GM19438 (cell line): ENCODE measurements around the gene MDH2.
"Not testable (repeated sequence)": the region's sequence is repeated elsewhere in the genome, so short reads cannot be mapped to it uniquely, and the experiment has no call there.

ENCODE experiments used
- ATAC-seq: cut with Tn5 transposase; IDR thresholded peaks from one replicate; pipeline ENCODE4 v1.9.1; 2021; ENCODE audit warnings: low read depth; ENCODE audit not compliant: unreplicated experiment

MDH2 gene

DNA sequence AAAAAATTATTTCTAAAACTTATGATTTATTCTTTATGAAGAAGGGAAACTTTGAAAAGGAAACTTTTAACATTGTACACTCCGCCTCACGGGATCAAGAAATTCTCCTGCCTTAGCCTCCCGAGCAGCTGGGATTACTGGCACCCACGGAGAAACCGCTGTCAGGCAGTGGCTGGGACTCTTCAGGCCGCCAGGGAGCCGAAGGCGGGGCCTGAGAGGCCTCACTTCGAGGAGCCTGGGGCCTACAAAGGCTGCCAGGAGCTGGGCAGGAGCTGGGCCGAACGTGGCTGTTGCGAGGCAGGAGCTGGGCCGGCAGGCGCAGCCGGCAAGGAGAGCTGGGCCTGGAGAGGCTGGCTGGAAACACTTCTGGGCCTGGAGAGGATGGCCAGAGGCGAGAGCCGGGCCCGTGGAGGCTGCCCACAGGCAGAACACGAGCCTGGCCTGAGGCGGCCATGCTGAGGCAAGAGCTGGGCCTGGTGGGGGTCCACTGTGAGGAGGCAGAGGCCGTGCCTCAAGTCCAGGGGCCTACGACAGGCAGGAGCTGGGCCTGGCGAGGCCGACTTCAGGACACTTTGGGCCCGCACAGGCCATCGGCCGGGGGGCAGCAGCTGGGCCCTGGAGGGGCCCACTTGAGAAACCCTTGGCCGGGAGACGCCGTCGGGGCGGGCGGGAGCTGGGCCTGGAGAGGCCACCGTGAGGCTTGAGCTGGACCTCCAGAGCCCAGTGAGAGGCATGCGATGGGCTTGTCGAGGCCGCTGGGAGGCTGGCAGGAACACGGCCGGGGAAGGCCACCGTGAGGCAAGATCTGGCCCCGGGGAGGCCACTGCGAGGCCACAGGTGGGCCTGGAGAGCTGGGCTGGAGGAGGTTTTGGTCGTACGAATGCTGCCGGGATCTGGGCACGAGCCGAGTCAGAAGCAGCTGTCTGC, 23.7 kb downstream of the MDH2 start:
- no peak for ATAC-seq

DNA sequence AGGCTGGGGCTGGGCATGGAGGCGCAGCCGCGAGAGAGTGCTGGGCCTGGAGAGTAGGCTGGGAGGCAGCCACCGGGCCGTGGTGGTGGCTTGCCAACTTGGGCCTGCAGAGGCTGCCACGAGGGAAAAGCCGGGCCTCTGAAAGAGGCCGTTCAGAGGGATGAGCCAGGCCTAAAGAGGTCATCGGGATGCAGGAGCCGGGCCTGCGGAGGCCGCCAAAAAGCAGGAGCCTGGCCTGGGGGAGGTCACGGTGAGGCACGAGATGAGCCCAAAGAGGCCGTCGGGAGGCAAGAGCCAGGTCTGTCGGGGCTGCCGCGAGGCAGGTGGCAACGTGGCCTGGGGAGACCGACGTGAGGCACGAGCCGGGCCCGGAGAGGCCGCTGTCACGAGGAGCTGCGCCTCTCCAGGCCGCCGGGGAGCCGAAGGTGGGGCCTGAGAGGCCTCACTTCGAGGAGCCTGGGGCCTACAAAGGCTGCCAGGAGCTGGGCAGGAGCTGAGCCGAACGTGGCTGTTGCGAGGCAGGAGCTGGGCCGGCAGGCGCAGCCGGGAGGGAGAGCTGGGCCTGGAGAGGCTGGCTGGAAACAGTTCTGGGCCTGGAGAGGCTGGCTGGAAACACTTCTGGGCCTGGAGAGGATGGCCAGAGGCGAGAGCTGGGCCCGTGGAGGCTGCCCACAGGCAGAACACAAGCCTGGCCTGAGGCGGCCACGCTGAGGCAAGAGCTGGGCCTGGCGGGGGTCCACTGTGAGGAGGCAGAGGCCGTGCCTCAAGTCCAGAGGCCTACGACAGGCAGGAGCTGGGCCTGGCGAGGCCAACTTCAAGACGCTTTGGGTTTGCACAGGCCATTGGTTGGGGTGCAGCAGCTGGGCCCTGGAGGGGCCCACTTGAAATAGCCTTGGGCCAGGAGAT, 24.6 kb downstream of the MDH2 start:
- no peak for ATAC-seq

DNA sequence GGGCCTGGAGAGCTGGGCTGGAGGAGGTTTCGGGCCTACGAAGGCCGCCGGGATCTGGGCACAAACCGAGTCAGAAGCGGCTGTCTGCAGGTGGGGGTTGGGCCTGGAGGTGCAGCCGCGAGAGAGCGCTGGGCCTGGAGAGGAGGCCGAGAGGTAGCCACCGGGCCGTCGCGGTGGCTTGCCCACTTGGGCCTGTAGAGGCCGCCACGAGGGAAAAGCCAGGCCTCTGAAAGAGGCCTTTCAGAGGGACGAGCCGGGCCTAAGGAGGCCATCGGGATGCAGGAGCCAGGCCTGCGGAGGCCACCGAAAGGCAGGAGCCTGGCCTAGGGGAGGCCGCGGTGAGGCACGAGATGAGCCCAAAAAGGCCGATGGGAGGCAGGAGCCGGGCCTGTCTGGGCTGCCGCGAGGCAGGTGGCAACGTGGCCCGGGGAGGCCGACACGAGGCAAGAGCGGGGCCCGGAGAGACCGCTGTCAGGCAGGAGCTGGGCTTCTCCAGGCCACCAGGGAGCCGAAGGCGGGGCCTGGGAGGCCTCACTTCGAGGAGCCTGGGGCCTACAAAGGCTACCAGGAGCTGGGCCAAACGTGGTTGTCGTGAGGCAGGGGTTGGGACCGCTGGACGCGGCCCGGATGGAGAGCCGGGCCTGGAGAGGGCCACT, 25.6 kb downstream of the MDH2 start:
- no peak for ATAC-seq

DNA sequence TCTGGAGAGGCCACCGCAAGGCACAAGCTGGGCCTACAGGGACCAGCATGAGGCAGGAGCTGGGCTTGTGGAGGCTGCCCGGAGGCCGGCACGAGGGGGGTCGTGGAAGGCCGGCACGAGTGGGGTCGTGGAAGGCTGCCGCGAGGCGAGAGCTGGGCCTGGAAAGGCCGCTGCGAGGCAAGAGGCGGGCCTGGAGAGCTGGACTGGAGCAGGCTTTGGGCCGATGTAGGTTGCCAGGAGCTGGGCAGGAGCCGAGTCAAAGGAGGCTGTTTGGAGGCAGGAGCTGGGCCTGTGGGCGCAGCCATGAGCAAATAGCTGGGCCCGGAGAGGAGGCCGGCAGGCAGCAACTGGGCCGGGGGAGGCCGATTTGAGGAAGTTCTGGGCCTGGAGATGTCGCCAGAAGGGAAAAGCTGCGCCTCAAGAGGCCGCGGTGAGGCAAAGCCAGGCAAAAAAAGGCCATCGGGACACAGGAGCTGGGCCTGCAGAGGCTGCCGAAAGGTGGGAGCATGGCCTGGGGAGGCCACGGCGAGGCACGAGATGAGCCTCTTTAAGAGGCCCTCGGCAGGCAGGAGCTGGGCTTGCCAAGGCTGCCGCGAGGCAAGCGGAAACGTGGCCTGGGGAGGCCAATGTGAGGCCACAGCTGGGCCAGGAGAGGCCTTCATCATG, 26.5 kb downstream of the MDH2 start:
- no peak for ATAC-seq

DNA sequence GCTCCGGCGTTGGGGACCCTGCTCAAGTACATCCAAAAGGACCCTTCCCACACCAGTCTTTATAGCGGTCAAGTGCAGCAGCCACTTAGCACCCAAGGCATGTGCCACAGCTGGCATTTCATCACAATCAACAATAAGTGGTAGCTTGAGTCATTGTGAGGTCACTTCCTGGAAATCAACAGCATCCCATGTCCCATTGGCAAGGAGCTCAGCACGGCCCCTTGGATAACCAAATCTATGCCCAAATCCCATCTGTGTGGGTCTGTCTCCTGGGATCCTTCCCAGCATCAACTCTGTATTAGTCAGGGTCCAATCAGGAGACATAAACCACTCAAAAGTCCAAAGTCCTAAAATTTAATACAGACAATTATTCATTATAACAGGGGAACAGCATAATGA, 27.1 kb downstream of the MDH2 start:
- no peak for ATAC-seq

DNA sequence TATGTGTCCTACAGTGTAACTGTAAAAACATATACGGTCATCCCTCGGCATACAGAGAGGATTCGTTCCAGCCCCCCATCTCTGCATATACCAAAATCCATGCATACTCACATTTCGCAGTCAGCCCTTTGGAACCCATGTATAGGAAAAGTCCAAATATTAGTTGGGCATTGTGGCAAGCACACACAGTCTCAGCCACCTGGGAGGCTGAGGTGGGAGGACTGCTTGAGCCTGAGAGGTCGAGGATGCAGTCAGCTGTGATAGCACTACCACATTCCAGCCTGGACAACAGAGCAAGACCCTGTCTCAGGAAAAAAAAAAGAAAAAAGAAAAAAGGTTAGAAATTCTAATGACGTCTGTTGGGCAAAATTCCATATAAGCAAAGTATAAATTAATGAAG, 29.1 kb downstream of the MDH2 start:
- no peak for ATAC-seq

DNA sequence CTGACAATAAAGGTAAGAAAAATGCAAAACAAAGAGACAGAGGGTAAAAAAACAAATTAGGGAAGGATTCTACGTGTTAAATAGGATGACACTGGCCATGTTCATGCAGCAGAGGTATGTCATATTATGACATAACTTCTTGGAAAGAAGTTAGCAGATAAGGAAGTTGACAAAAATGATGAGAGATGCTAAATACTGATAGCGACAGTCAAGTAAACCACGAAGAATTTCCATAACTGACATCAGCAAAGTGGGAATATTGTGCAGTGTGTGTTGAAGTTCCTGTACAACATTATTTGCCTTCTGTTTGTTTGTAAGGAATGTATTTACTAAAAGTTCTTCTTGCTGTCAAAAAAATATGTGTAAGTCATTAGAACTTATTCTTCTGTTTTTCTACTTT, 29.5 kb downstream of the MDH2 start:
- ATAC-seq = no peak

DNA sequence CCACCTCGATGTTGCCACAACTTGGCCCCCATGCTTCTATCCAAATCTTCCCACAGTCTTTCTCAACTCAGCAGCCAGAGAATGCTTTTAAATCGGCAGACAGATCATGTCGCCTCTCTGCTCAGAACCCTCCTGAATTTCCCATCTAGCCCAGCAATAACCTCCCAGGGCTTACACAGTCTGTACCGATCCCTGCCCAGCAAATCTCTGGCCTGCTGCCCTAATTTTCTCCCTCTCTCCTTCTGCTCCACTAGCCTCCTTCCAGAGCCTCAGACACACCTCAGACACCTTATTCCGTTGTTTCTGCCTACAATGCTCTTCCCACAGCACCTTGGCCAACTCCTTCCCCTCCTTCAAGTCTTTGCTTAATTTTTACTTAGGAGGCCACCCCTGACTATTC, 32.3 kb downstream of the MDH2 start:
- no peak for ATAC-seq

DNA sequence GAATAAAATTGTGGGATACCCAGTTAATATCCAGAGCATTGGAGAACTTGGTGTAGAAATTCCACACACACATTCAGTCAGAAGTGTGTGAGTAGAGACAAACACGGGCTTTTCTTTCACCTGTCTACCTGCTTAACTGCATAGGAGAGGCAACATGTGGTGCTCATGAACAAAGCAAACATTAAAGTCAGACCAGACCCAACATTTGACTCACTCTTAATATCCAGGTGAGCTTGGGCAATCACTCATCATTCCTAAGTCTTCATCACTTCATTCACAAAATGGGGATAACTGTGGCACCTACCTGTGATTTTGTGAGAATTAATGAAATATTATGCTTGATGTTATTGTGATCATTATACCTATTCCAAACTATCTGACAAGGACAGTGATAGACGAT, 36.2 kb downstream of the MDH2 start:
- not testable (repeated sequence) for ATAC-seq

DNA sequence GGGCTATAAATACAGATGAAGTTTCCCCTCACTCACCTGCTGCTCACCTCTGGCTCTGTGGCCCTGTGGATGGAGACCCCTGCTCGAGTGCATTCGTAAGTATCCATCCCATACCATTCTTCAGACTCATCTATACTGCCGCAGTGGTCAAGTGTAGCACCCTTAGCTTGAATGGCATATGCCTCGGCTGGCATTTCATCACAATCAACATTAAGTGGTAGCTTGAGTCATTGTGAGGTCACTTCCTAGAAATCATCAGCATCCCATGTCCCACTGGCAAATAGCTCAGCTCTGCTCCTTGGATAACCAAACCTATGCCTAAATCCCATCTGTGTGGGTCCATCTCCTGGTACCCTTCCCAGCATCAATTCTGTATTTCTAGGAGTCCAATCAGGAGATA, 38.2 kb downstream of the MDH2 start:
- no peak for ATAC-seq

DNA sequence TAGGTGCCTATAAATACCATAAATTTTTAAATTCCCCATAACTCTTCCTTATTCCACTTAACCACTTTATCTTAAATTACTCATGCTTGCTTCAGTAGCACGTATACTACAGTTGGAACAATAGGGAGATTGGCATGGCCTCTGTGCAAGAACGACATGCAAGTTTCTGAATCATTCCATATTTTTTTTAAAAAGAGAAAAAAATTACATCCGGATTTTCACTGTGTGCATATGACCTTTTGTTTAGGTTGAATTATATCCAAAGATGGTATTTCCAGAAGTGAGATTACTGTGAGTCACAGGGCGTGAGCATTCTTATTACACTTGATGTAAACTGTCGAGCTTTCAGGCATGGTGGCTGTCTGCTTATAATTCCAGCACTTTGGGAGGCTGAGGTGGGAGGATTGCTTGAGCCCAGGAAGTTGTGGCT, 39.5 kb downstream of the MDH2 start:
- not testable (repeated sequence) for ATAC-seq

DNA sequence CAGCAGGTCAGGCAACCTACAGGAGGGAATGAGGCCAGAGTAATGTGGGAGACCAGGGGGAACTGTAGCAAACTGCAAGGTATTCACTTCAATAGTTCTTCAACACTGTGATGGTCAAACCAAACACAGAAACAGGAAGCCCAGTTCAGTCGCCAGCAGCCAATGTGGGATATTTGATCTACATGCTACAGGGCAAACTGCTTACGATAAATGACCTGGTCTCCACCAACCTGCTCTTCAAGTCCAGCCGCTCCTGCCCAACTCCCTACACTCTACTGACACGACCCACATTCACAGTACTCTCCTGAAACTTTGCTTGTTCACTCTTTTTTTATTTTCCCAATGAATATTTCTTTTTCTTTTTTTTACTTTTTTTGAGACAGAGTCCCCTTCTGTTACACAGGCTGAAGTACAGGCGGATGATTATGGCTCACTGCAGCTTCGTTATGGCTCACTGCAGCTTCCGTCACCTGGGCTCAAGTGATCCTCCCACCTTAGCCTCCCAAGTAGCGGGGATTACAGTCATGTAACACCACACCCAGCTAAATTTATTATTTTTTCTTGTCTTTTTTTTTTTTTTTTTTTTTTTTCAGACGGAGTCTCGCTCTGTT, 42.1 kb downstream of the MDH2 start:
- ATAC-seq = no peak

DNA sequence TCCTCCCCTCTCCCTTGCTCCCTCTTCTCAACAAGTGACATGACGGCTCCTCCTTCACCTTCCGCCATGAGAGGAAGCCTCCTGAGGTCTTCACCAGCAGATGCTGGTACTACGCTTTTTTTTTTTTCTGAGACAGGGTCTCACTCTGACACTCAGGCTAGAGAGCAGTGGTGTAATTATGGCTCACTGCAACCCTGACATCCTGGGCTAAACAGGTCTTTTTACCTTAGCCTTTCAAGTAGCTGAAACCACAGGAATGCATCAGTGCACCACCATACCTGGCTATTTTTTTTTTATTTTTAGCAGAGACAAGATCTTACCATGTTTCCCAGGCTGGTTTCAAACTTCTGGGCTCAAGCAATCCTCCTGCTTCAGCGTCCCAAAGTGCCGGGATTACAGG, 43.6 kb downstream of the MDH2 start:
- ATAC-seq = no peak

DNA sequence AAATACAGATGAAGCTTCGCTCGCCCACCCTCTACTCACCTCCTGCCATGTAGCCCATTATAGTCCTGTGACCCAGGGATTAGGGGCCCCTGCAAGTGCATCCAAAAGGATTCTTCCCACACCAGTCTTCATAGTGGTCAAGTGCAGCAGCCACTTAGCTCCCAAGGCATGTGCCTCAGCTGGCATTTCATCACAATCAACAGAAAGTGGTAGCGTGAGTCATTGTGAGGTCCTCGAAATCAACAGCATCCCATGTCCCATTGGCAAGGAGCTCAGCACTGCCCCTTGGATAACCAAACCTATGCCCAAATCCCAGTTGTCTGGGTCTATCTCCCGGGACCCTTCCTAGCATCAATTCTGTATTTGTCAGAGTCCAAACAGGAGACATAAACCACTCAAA, 45.6 kb downstream of the MDH2 start:
- not testable (repeated sequence) for ATAC-seq

DNA sequence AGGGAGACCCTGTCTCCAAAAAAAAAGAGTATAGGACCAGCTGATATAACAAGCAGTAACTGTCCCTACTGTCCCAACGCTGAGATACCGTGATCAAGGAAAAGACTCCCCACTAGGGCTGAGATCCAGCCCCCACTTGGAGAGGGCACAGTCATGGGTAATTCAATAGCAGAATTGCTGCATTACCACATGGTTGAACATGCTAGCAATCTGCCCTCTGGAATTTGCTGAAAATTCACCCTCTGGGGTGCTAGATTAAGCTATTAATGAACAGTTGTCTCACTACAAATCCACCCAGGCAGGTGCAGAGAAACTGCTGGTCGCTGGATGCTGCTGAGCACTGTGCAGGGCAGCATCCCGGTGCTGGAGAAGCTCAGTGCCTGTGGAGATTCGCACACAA, 46.4 kb downstream of the MDH2 start:
- ATAC-seq = not testable (repeated sequence)

DNA sequence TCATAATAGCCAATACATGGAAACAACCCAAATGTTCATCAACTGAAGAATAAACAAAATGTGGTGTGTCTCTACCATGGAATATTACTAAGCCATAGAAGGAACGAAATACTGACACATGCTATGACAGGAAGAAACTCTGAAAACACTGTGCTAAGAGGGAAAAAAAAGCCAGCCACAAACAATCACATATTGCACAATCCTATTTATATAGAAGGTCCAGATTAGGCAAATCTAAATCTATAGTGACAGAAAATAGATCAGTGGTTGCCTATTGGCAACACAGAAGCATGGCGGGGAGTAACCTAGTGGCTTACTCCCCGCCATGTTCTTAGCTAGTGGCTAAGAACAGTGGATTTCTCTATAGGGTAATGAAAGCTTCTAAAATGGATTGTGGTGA, 48.0 kb downstream of the MDH2 start:
- ATAC-seq = no peak

DNA sequence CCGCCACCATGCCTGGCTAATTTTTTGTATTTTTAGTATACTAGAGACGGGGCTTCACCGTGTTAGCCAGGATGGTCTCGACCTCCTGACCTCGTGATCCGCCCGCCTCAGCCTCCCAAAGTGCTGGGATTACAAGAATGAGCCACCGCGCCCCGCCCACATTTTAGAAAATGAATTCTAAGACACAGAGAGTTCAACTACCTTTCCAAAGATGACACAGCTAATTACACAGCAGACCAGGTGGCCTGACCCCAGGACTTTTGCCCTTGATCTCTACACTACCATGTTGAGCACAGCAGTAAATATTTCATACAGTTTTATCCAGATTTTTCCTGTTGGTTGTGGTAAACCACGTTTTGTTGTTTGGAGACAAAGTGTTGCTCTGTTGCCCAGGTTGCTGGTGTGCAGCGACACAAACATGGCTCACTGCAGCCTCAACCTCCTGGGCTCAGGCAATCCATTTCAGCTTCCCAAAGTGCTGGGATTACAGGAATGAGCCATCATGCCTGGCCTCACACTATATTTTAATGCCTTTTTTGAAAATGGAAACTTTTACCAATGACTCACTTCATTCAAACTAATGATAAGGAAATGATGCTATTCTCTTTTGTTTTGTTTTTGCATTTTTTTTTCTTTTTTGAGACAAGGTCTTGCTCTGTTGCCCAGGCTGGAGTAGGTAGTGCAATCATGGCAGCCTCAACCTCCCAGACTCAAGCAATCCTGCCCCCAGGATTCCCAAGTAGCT, 54.0 kb downstream of the MDH2 start:
- not testable (repeated sequence) for ATAC-seq

DNA sequence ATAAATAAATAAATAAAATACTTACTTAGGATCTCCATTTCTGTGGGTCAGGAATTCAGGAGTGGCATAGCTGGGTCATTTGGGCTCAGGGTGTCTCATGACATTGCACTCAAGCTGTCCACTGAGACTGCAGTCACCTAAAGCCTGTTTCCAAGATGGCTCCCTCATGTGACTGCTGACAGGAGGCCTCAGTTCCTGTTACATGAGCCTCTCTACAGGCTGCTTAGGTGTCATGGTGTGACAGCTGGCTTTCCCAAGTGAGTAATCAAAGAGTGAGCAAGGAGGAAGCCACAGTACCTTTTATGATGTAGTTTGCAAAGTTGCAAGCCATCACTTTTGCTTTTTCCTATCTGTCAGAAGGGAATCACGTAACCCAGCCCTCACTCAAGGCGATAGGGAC, 55.9 kb downstream of the MDH2 start:
- ATAC-seq = not testable (repeated sequence)

DNA sequence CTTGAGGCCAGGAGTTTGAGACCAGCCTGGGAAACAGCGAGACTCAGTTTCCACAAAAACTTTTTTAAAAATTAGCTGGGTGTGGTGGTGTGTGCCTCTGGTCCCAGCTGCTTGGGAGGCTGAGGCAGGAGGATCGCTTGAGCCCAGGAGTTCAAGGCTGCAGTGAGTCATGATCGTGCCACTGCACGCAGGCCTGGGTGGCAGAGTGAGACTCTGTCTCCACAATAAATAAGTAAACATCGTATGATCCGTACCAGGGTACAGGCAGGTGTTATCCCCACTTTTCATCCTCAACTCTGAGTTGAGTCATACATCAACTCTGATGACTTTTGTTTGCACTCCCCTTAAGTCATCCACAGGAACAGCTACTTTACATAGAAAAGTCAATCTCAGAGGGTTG, 58.2 kb downstream of the MDH2 start:
- not testable (repeated sequence) for ATAC-seq
